SK-N-MC (cell line): ENCODE results near the gene ANKS1B.

Source experiments
- EZH2 ChIP-seq: fragments of 200-600 bp; sonication (generic); IDR thresholded peaks from one replicate; pipeline ENCODE4 v1.6.1; 2017; ENCODE audit warnings: antibody characterized with exemption
- POLR2AphosphoS5 ChIP-seq: IDR thresholded peaks from 2 replicates; pipeline ENCODE4 v1.6.1; 2012; ENCODE audit warnings: mild to moderate bottlenecking, low read depth, low read length, borderline replicate concordance

GRCh38 chr12:99997806-99998205, 13.1 kb upstream of the ANKS1B start:
- TF ChIP-seq EZH2 (no peak), POLR2AphosphoS5 (no peak)
